Measurements from ENCODE around the gene TDRD9. TPM values are rescaled to one million over a fixed set of nuclear protein-coding genes. Genes with fewer than 3 reads are reported as not detected.
A peak's percentile ranks its signal among the peaks of the same experiment; 100 is the strongest.

Gene TDRD9
- total RNA-seq, 2 donors from 2014 or later, result 0.10 to 0.68 TPM

- Mint-ChIP-seq H3K36me3 (no peaks in the 10 kb centered on the region), H3K9me3 (no peaks in the 10 kb centered on the region), H3K27ac (no peak overlapping the region)
- no peak for DNase-seq (ENCODE audit: low spot score in 2 of 2)
- no peak for ATAC-seq
These were observed 38.8 kb upstream of the TDRD9 start for GRCh38 chr14:103889313-103890051.

GRCh38 chr14:103890052-103890371 is 38.2 kb upstream of the TDRD9 start:
- H3K27ac Mint-ChIP-seq, result no peak overlapping the region
- no peaks in the 10 kb centered on the region for H3K36me3 Mint-ChIP-seq

GRCh38 chr14:103890821-103891666 is 37.2 kb upstream of the TDRD9 start:
- ATAC-seq (no peak), DNase-seq (ENCODE audit: low spot score in 2 of 2) (no peak)
- no peaks in the 10 kb centered on the region for H3K36me3 Mint-ChIP-seq
- no peaks in the 10 kb centered on the region for H3K9me3 Mint-ChIP-seq
- peak overlapping the region in 1 of 2 donors; percentile 69 for H3K27ac Mint-ChIP-seq

More at GRCh38 chr14:103890052-103890371, 38.2 kb upstream of the TDRD9 start:
- ATAC-seq, result no peak
- H3K9me3 Mint-ChIP-seq, result no peaks in the 10 kb centered on the region
- DNase-seq (ENCODE audit: low spot score in 2 of 2), result no peak

DNA sequence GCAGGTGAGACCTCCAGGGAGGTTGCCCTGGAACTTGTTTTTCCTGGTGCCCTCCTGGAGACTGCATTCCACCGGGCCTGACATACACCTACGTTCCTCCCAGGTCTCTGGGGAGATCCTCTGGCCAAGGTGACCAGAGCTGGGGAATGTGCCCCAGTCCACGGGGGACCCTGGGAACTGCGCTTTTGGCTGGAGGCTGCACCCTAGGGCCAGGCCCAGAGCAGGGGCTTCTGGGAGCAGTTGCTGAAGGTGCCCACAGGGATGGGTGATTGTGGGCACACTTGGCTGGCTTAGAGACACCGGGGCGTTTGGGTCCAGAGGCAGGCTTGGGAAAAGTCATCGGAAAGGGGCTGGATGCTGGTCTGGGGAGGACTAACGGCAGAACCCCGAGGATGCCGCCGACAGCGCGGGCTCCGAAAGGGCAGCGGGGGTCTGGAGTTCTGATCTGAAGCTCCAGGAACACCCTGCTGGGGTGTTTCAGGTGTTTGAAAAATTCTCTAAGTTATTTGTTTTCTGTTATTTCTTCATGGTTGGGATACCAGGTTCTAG is 36.5 kb upstream of the TDRD9 start:
- Mint-ChIP-seq H3K36me3 (no peaks in the 10 kb centered on the region), H3K9me3 (no peaks in the 10 kb centered on the region), H3K27ac (no peak overlapping the region)
- DNase-seq (ENCODE audit: low spot score in 2 of 2) (no peak), ATAC-seq (no peak)

DNA sequence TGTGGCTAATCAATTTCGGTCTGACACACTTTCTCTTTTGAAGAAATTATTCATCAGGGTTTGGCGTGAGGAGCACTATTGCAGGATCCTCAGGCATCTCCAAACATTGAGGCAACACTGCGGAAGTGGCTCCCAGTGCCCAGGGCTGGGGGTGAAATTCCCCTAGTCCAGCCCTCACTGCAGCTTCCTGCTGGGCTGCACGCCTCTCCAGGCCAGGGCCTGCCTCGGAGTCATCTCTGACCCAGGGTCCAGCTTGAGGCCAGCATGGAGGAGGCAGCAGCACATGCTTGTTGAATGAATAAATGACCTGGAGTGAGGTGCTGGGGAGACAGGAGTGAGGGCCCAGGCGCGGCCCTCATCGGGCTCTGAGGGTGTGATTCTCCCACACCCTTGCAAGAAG is 36.0 kb upstream of the TDRD9 start:
- Mint-ChIP-seq H3K36me3 (no peaks in the 10 kb centered on the region), H3K27ac (no peak overlapping the region), H3K9me3 (no peaks in the 10 kb centered on the region)
- ATAC-seq (no peak), DNase-seq (ENCODE audit: low spot score in 2 of 2) (no peak)

GRCh38 chr14:103894034-103894722 is 34.1 kb upstream of the TDRD9 start:
- H3K36me3 Mint-ChIP-seq, result no peaks in the 10 kb centered on the region
- no peaks in the 10 kb centered on the region for H3K9me3 Mint-ChIP-seq
- H3K27ac Mint-ChIP-seq, result no peak overlapping the region
- DNase-seq (ENCODE audit: low spot score in 2 of 2), result no peak
- ATAC-seq, result no peak

DNA sequence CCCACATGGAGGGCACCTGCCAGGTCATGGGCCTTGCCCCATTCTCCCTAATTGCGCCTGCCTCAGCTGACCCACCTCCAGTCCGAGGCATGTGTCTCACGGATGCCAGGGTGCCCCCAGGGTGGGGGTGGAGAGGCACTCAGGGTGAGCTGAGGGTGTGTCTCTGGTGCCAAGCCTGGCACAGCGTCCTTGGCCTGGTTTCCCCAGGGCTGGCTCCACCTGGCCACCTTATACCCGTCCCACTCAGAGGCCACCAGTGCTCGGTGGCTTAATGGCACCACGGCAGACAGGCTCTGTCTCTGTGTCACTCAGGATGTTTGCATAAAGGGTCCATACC is 33.6 kb upstream of the TDRD9 start:
- Mint-ChIP-seq H3K27ac (no peak overlapping the region), H3K36me3 (no peaks in the 10 kb centered on the region)
- ATAC-seq, result no peak

DNA sequence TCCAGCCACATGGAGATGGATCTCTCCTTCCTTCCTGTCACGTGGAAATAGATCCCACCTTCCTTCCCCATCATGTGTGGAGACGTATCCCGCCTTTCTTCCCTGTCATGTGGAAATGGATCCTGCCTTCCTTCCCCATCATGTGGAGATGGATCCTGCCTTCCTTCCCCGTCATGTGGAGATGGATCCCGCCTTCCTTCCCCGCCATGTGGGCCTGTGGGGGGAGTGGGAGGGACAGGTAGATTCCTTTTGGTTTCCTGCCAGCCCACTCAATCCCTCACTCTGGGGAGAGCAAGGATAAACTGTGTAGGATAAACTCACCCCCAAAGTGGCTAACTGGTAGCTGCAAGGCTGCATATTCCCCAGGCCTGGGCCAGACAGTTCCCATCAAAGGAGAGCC is 31.7 kb upstream of the TDRD9 start:
- no peaks in the 10 kb centered on the region for H3K9me3 Mint-ChIP-seq
- peak overlapping the region in 1 of 2 donors; percentile 16 for H3K27ac Mint-ChIP-seq
- H3K36me3 Mint-ChIP-seq, result no peaks in the 10 kb centered on the region
- DNase-seq (ENCODE audit: low spot score in 2 of 2) (no peak), ATAC-seq (no peak)

More for the DNA sequence above, 33.6 kb upstream of the TDRD9 start:
- H3K9me3 Mint-ChIP-seq, result no peaks in the 10 kb centered on the region
- no peak for DNase-seq (ENCODE audit: low spot score in 2 of 2)

GRCh38 chr14:103897075-103897947 is 30.9 kb upstream of the TDRD9 start:
- H3K9me3 Mint-ChIP-seq, result no peaks in the 10 kb centered on the region
- H3K36me3 Mint-ChIP-seq, result no peaks in the 10 kb centered on the region
- H3K27ac Mint-ChIP-seq, result peak overlapping the region in 1 of 2 donors; percentile 16
- DNase-seq (ENCODE audit: low spot score in 2 of 2) (no peak), ATAC-seq (no peak)

GRCh38 chr14:103898204-103898603 is 30.1 kb upstream of the TDRD9 start:
- ATAC-seq (no peak), DNase-seq (ENCODE audit: low spot score in 2 of 2) (no peak)
- no peaks in the 10 kb centered on the region for H3K36me3 Mint-ChIP-seq
- no peaks in the 10 kb centered on the region for H3K9me3 Mint-ChIP-seq
- peak overlapping the region; percentile 14 to 23 for H3K27ac Mint-ChIP-seq

GRCh38 chr14:103898711-103899110 is 29.5 kb upstream of the TDRD9 start:
- Mint-ChIP-seq H3K27ac (no peak overlapping the region), H3K9me3 (no peaks in the 10 kb centered on the region), H3K36me3 (no peaks in the 10 kb centered on the region)
- DNase-seq (ENCODE audit: low spot score in 2 of 2) (no peak), ATAC-seq (no peak)

- DNase-seq (ENCODE audit: low spot score in 2 of 2), result no peak
- Mint-ChIP-seq H3K36me3 (no peaks in the 10 kb centered on the region), H3K9me3 (no peaks in the 10 kb centered on the region), H3K27ac (no peak overlapping the region)
- ATAC-seq, result no peak
These were observed 28.9 kb upstream of the TDRD9 start for GRCh38 chr14:103899316-103899715.

- Mint-ChIP-seq H3K9me3 (no peaks in the 10 kb centered on the region), H3K36me3 (no peaks in the 10 kb centered on the region), H3K27ac (no peak overlapping the region)
- DNase-seq (ENCODE audit: low spot score in 2 of 2) (no peak), ATAC-seq (no peak)
These were observed 28.4 kb upstream of the TDRD9 start for GRCh38 chr14:103899833-103900232.

- H3K36me3 Mint-ChIP-seq, result no peaks in the 10 kb centered on the region
- H3K9me3 Mint-ChIP-seq, result no peaks in the 10 kb centered on the region
- ATAC-seq (no peak), DNase-seq (ENCODE audit: low spot score in 2 of 2) (no peak)
- no peak overlapping the region for H3K27ac Mint-ChIP-seq
These were observed 23.7 kb upstream of the TDRD9 start for GRCh38 chr14:103904493-103905107.

GRCh38 chr14:103905842-103906456 is 22.3 kb upstream of the TDRD9 start:
- Mint-ChIP-seq H3K9me3 (no peaks in the 10 kb centered on the region), H3K27ac (no peak overlapping the region), H3K36me3 (no peaks in the 10 kb centered on the region)
- ATAC-seq (peak in 1 of 2 donors; percentile 42), DNase-seq (ENCODE audit: low spot score in 2 of 2) (peak in 1 of 2 donors; percentile 26)

Data from activated naive CD4-positive, alpha-beta T cell treated with anti-CD3 and anti-CD28 coated beads, Interleukin-2, amount 50 U/mL, for 72 hours (primary cell).